GM12874 (cell line): ENCODE measurements around the gene TEX12.

Experiments
- CTCF ChIP-seq: IDR thresholded peaks from 2 replicates; pipeline ENCODE4 v1.5.1; 2011; ENCODE audit warnings: low read depth, mild to moderate bottlenecking, control low read depth, low read length, moderate library complexity; ENCODE audit not compliant: insufficient read depth

The TEX12 gene

GRCh38 chr11:112159098-112160065 is 7.8 kb upstream of the TEX12 start:
- no peak for TF ChIP-seq CTCF

GRCh38 chr11:112160091-112160848 is 6.9 kb upstream of the TEX12 start:
- no peak for TF ChIP-seq CTCF

GRCh38 chr11:112161012-112161411 is 6.2 kb upstream of the TEX12 start:
- no peak for TF ChIP-seq CTCF

- no peak for TF ChIP-seq CTCF
These were observed 4.2 kb upstream of the TEX12 start for GRCh38 chr11:112162761-112163546.

GRCh38 chr11:112163875-112164685 is 3.1 kb upstream of the TEX12 start, which contains the start of gene IL18:
Gene IL18 (minus strand): TSS chr11:112164094. CDS start chr11:112155053, 9,041 bp downstream.
- no peak for TF ChIP-seq CTCF

GRCh38 chr11:112165049-112165448 is 2.1 kb upstream of the TEX12 start:
- TF ChIP-seq CTCF, result no peak
